ENCODE data around the gene POU2F2. TPM values are rescaled to one million over a fixed set of nuclear protein-coding genes. Genes with fewer than 3 reads are reported as not detected.

The POU2F2 gene
- polyA plus RNA-seq, 2 of the 4 experiments (the other 2 are of a cell fraction): 0.16 to 0.28 TPM

GRCh38 chr19:42076380-42076944 is 55.8 kb downstream of the POU2F2 start:
- Histone ChIP-seq H3K4me2 (peak overlapping the region; percentile 99), H3K9me3 (no peaks in the 10 kb centered on the region), H3K4me3 (peak overlapping the region; percentile 80), H3K27ac (peak overlapping the region; percentile 91 to 94), H3K4me1 (peaks cover 29% of the 10 kb centered on the region)
- ATAC-seq (no peak; a peak in 1 of 6 replicates), DNase-seq (ENCODE audit: low read depth in 1 of 2, low spot score in 1 of 2) (peak in 1 of 2 experiments; percentile 58), FAIRE-seq (no peak)
- WGBS (ENCODE audit: missing lambda C conversion rate): 2% methylated on average over 11 of the region's 33 CpGs
- TF ChIP-seq FOSB (CRISPR knock-in tag; IDR thresholded peaks at IDR 0.05) (0 out of 2 replicates have a peak, but pooled peaks have one; percentile 26), SREBF2 (IDR thresholded peaks at IDR 0.05) (no peak), HOXB5 (CRISPR knock-in tag; IDR thresholded peaks at IDR 0.05) (peak; percentile 32; the same call in 1 of the 2 replicates), HOXA7 (CRISPR knock-in tag; IDR thresholded peaks at IDR 0.05) (0 out of 2 replicates have a peak, but pooled peaks have one; percentile 57)
- CTCF ChIA-PET: interaction anchor here (0.6 to 6.8 kb wide), 8 partner anchors 11 to 123 kb away, joined by 3 to 78 read pairs (median 4); partner anchors contain the start of gene POU2F2
- POLR2A ChIA-PET: interaction anchor here (0.6 to 1.6 kb wide), 20 partner anchors 9 to 217 kb away, joined by 3 to 9 read pairs (median 3); partner anchors contain the start of genes GSK3A, RABAC1 and RPS19

- ATAC-seq (peak; percentile 92 to 98), DNase-seq (ENCODE audit: low read depth in 1 of 2, low spot score in 1 of 2) (peak; percentile 100), FAIRE-seq (peak; percentile 100)
- 2% methylated on average over 66 of the region's 80 CpGs for WGBS (ENCODE audit: missing lambda C conversion rate)
- CTCF ChIA-PET: interaction anchor here (0.8 to 2.2 kb wide), 5 partner anchors 26 to 57 kb away, joined by 3 to 10 read pairs (median 3); partner anchors contain the start of gene POU2F2
- Histone ChIP-seq H3K27ac (peak within 1 kb of the TSS; percentile 91 to 94), H3K9me3 (no peaks in the 10 kb centered on the region), H3K4me2 (peak within 1 kb of the TSS; percentile 99), H3K4me3 (peak within 1 kb of the TSS; percentile 80), H3K4me1 (peaks cover 25% of the 10 kb centered on the region)
- POLR2A ChIA-PET: interaction anchor here (0.6 to 1.6 kb wide), 20 partner anchors 8 to 216 kb away, joined by 3 to 9 read pairs (median 3); partner anchors contain the start of genes GSK3A, RABAC1 and RPS19
- TF ChIP-seq ZNF302 (CRISPR knock-in tag; IDR thresholded peaks at IDR 0.05) (no peak; the same call in 1 of the 2 replicates), RCOR1 (IDR thresholded peaks at IDR 0.05; ENCODE audit: low read depth, low read length) (no peak), RFX5 (IDR thresholded peaks at IDR 0.05) (peak; percentile 99), USF2 (IDR thresholded peaks at IDR 0.05) (0 out of 2 replicates have a peak, but pooled peaks have one; percentile 61), RARB (CRISPR knock-in tag; IDR thresholded peaks at IDR 0.05) (no peak; the same call in 1 of the 2 replicates), FOSL2 (IDR thresholded peaks at IDR 0.05) (no peak), FOSL2 (CRISPR knock-in tag; IDR thresholded peaks at IDR 0.05) (peak; percentile 51), HMGXB4 (CRISPR knock-in tag; IDR thresholded peaks at IDR 0.05; ENCODE audit: borderline replicate concordance) (no peak; the same call in 1 of the 2 replicates), ELK1 (IDR thresholded peaks at IDR 0.05; ENCODE audit: low read depth, low read length) (no peak), BHLHE40 (IDR thresholded peaks at IDR 0.05; ENCODE audit: low read depth, low read length) (0 out of 2 replicates have a peak, but pooled peaks have one; percentile 6), CHD2 (IDR thresholded peaks at IDR 0.05; ENCODE audit: low read length, partially characterized antibody) (no peak), MAZ (IDR thresholded peaks at IDR 0.05; ENCODE audit: borderline replicate concordance, low read depth, low read length) (peak; percentile 45), EP300 (IDR thresholded peaks at IDR 0.05) (no peak), ZFP36 (IDR thresholded peaks at IDR 0.05; ENCODE audit: borderline replicate concordance, partially characterized antibody) (no peak), HEYL (CRISPR knock-in tag; IDR thresholded peaks at IDR 0.05) (no peak), MYC (IDR thresholded peaks at IDR 0.05; ENCODE audit: borderline replicate concordance, low read length) (peak; percentile 91), TFCP2L1 (CRISPR knock-in tag; IDR thresholded peaks at IDR 0.05) (peak; percentile 96), KDM1A (IDR thresholded peaks at IDR 0.05; ENCODE audit: low read depth) (no peak), POLR2AphosphoS2 (conservative IDR thresholded peaks at IDR 0.05; ENCODE audit: low read length) (no peak), HES2 (IDR thresholded peaks at IDR 0.05) (no peak), MAFK (IDR thresholded peaks at IDR 0.05; ENCODE audit: partially characterized antibody) (no peak)
- TF ChIP-seq, protein P1, sequence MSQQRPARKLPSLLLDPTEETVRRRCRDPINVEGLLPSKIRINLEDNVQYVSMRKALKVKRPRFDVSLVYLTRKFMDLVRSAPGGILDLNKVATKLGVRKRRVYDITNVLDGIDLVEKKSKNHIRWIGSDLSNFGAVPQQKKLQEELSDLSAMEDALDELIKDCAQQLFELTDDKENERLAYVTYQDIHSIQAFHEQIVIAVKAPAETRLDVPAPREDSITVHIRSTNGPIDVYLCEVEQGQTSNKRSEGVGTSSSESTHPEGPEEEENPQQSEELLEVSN (IDR thresholded peaks at IDR 0.05; ENCODE audit: borderline replicate concordance, low read depth): peak; percentile 89
- TF ChIP-seq, protein P2, sequence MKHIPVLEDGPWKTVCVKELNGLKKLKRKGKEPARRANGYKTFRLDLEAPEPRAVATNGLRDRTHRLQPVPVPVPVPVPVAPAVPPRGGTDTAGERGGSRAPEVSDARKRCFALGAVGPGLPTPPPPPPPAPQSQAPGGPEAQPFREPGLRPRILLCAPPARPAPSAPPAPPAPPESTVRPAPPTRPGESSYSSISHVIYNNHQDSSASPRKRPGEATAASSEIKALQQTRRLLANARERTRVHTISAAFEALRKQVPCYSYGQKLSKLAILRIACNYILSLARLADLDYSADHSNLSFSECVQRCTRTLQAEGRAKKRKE (CRISPR knock-in tag; IDR thresholded peaks at IDR 0.05; ENCODE audit: low read depth): peak; percentile 93
Observed at GRCh38 chr19:42075616-42076379, 56.4 kb downstream of the POU2F2 start, which contains the start of gene ZNF574. Gene ZNF574 (plus strand): TSS chr19:42076166. CDS start chr19:42078607, 2,441 bp downstream.
